GM12801 (cell line): ENCODE measurements around the gene EPB41.

ENCODE experiments used
- TF ChIP-seq, protein P1 (sequence below): IDR thresholded peaks from one replicate; pipeline ENCODE4 v1.5.1; 2011; ENCODE audit warnings: control low read depth; ENCODE audit not compliant: insufficient read length; ENCODE audit errors: extremely low read depth

Gene EPB41

DNA sequence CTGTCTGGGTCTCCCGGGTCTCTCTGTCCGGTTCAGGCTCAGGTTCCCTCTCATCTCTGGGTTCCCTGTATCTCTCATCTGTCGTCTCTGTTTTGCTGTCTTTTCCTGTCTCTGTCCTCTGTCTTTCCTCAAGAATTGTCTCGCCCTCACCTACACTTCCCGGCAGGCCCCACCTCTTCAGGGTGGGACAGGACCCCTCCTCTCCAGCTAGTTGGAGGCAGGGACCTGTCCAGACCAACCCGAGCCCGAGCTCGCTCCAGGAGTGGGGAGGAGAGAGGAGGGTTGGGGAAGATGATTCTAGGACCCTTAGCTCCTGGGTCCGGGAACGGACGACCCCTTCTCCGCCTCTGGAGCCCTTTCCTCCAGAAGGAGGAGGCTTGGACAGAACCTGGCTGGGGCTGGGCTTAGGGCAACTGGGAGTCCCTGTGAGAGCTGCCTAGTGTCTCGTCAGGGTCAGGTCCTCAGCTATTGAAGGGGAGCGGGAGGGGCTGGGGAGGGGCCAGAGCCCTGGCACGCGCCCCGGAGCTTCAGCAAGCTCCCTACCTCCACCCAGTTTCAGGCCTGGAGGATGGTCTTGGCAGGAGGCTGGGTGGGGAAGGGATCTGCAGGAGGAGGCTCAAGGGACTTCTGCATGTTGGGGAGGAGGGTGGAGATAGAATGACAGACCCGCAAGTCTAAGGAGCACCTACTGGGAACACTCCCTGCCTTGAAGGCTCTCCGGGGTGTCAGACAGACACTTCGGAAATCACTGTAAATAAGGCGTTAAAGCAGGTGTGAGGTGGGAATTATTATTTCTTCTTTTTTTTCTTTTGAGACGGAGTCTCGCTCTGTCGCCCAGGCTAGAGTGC is 26.3 kb upstream of the EPB41 start:
- TF ChIP-seq, protein P1, sequence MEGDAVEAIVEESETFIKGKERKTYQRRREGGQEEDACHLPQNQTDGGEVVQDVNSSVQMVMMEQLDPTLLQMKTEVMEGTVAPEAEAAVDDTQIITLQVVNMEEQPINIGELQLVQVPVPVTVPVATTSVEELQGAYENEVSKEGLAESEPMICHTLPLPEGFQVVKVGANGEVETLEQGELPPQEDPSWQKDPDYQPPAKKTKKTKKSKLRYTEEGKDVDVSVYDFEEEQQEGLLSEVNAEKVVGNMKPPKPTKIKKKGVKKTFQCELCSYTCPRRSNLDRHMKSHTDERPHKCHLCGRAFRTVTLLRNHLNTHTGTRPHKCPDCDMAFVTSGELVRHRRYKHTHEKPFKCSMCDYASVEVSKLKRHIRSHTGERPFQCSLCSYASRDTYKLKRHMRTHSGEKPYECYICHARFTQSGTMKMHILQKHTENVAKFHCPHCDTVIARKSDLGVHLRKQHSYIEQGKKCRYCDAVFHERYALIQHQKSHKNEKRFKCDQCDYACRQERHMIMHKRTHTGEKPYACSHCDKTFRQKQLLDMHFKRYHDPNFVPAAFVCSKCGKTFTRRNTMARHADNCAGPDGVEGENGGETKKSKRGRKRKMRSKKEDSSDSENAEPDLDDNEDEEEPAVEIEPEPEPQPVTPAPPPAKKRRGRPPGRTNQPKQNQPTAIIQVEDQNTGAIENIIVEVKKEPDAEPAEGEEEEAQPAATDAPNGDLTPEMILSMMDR = no peak

- TF ChIP-seq, protein P1 = no peak
Measured at GRCh38 chr1:28888915-28889314, 25.5 kb upstream of the EPB41 start.

- TF ChIP-seq, protein P1 = no peak
Measured at GRCh38 chr1:28889357-28889756, 25.0 kb upstream of the EPB41 start.

DNA sequence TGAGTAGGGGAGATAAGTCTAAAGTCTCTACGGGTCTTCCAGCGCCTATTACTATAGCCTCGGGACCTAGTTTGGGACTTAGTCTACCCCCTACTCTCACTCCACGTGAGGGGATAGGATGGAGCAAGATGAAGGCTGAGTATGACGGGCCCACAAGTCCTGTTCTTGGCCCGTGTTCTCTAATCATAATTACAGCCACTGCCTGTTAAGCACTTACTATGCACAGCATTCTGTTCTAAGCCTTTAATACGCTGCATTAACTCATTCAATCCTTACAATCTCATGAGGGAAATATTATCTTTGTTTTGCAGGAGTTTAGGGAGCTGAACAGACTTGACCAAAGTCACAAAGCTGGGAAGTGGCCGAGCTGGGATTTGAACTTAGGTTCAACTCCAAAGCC is 23.9 kb upstream of the EPB41 start:
- TF ChIP-seq, protein P1 = no peak

- TF ChIP-seq, protein P1 = no peak
Measured at GRCh38 chr1:28890836-28891235, 23.5 kb upstream of the EPB41 start.

GRCh38 chr1:28891256-28891655 is 23.1 kb upstream of the EPB41 start:
- TF ChIP-seq, protein P1 = no peak

DNA sequence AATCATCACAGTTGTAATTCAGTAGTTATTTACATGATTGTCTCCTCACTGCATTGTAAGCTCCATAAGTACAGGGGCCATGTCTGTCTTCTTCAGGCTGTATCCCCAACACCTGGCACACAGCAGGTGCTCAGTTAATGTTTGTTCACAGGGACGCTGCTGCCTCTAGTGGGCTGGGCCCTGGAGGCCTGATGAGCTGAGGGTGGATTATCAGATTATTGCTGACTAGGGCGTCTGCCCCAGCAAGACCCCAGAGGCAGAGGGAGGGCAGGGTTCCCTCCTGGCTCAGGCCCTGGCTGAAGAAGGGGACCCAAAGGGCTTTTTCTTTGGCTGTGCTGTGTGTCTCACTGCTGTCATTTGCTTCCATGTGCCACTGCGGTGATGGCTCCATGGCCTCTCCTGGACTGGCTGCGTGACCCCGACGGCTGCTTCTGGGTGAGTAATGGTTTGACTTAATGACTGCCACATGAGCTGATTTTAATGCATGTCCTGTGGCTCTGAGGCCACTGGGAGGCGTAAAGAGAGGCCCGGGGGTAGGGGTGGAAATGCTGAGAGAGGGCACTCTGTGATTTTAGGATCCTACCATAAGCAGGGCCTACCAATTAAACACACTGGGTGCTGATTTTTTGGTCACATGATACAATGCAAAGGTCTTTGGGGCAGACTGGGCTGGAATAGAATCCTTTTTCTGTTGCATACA is 20.8 kb upstream of the EPB41 start:
- TF ChIP-seq, protein P1 = no peak
